ENCODE data around the gene CCNA2.

CCNA2 gene

DNA sequence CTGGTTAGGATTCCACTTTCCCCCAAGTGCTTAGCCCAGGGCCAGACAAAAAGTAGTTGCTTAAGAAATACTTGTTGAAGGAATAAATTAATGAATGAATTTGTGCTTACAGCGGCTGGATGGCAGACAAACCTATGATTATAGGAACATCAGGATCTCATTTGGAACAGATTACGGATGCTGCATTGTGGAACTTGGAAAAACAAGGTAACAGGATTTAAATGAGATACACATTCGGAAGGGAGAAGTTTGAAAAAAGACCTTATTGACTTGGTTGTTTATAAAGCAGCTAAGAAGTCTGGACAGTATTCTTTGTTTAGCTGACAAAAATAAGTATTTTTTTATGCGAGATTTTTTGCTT, 22.0 kb downstream of the CCNA2 start:
- no peak for DNase-seq (ENCODE audit: low spot score)

DNA sequence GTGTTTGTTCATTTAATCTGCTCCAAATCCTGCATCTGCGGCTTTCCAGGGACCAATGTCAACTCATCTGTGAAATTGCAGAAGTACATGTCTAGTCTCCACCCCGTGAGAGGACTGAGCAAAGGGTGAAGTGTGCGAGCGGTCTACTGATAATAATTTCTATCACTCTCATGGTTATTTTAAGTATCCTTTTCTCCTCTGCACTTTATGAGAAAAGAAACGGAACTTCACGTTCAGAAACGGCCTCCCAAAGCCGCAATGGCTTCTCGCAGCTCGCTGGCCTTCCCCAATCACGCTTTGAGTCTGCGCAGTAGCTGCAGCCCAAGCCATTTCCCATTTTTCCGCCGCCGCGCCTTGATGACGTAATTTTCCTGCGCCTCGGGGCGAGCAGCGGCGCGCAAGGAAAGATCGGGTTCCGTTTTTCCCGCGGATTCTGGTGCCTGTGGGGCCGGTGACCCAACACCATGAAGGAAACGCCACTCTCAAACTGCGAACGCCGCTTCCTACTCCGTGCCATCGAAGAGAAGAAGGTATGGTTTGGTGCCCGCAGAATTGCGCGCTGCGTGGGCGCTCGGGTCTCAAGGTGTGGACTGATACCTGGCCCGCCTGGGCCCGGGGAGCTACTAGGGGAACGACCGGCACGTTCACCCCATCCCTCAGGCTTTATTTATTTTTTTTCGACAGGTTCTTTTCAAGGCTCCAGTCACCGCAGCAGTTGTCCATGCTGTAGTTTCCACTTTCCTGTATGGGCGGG, 22.5 kb downstream of the CCNA2 start, which contains the start of gene EXOSC9:
Gene EXOSC9 (plus strand): TSS at position 363 of the 754 bp plus-strand sequence. CDS start 102 bp downstream, at position 465.
- DNase-seq (ENCODE audit: low spot score): peak; percentile 95

GRCh38 chr4:121800638-121800960, 23.1 kb downstream of the CCNA2 start:
- DNase-seq (ENCODE audit: low spot score): no peak

DNA sequence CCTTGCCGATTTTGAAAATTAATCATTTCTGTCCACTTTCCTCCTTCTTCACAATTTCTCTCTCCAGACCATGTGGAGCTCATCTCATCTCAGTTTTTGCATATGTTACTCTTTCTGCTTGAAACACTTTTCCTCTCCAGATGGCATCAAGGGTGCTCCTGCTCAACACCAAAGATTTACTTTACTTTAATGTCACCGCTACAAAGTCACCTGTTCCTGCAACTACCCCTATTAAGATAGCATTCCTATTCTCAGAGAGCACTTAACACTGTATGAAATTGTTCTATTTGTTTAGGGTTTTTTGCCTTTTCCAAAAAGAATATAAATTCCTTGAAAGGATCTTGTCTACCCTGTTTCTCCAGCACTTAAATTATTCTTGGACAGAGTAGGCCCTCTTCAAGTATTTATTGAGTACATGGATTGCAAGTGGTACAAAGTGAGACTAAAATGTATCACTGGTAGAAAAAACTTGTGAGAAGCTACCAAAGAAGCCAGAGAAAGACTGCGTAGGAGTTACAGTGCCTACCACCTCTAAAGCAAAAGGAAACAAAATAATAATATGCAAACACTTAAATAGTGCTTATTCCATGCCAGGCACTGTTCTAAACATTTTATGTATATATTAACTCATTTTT, 23.7 kb downstream of the CCNA2 start:
- DNase-seq (ENCODE audit: low spot score): no peak

GRCh38 chr4:121799208-121799823, 24.4 kb downstream of the CCNA2 start:
- no peak for DNase-seq (ENCODE audit: low spot score)

DNA sequence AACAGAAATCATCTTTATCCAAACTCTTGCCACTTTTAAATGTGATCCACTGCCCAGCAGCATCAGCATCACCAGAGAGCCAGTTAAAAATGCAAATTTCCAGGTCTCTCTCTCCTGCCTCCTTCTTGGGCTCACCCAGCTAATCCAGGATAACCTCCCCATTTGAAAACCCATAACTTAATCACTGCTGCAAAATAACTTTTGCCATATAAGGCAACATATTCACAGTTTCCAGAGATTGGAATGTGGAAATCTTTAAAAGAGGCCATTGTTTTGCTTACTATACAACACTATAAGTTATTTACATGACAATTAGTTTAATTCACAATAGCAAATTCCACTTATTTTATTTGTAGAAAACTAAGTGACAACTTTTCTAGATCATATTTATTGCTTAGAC, 27.4 kb downstream of the CCNA2 start:
- no peak for DNase-seq (ENCODE audit: low spot score)

GRCh38 chr4:121794505-121795188, 29.0 kb downstream of the CCNA2 start:
- DNase-seq (ENCODE audit: low spot score): no peak

DNA sequence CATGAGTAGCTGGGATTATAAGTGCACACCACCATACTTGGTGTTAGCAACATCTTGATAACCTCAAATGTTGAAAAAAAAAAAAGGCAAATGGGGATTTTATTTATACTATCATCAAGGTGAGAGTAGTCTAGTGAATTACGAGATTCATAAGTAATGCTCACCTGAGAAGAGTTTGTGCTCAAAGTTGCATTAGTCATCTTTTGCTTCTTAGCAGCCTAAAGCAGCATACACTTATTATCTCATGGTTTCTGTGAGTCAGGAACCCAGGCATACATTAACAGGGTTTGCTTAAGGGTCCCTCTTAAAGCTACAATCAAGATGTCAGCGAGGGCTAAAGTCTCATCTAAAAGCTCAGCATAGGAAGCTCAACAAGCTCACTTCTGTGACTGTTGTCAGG, 30.7 kb downstream of the CCNA2 start:
- DNase-seq (ENCODE audit: low spot score): no peak

- no peak for DNase-seq (ENCODE audit: low spot score)
Observed at GRCh38 chr4:121791481-121791880, 32.2 kb downstream of the CCNA2 start.

- no peak for DNase-seq (ENCODE audit: low spot score)
Observed at GRCh38 chr4:121790976-121791375, 32.7 kb downstream of the CCNA2 start.

GRCh38 chr4:121789960-121790829, 33.5 kb downstream of the CCNA2 start:
- no peak for DNase-seq (ENCODE audit: low spot score)

GRCh38 chr4:121789455-121789854, 34.2 kb downstream of the CCNA2 start:
- DNase-seq (ENCODE audit: low spot score): no peak

DNA sequence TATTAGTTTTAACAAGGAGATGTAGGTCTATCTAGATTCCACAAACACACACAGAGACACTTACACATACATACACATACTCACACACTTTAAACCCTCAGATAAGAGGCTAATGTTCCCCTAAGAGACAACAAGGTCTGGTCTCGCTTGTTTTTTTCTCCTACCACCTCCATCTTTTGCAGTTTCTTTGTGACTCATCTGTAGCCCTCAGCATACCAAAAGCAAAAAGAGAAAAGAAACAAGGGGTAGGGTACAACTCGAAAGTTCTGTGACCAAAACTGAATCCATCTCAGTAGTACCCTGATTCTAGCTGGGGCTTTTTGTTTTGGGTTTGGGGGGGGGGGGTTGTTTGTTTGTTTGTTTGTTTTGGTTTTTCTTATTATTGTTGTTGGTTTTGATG, 34.8 kb downstream of the CCNA2 start:
- DNase-seq (ENCODE audit: low spot score): no peak

DNA sequence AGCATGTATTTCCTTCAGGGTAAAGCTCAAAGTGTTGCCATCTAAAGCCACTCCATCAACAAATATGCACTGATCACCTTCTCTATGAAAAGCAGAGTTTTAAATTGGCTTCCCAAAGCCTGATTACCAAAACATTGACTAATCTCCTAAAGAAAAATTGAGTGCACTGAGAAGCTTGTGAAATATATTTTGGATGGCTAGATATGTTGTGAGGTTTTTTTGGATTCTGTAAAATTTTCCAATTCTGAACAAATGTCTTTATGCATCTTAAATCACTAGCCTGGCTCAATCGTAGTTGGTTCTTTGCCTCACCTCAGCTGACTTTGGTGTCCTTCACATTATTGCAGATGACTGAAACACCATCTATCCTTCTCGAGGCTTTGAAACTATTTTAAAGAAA, 37.5 kb downstream of the CCNA2 start:
- no peak for DNase-seq (ENCODE audit: low spot score)

DNA sequence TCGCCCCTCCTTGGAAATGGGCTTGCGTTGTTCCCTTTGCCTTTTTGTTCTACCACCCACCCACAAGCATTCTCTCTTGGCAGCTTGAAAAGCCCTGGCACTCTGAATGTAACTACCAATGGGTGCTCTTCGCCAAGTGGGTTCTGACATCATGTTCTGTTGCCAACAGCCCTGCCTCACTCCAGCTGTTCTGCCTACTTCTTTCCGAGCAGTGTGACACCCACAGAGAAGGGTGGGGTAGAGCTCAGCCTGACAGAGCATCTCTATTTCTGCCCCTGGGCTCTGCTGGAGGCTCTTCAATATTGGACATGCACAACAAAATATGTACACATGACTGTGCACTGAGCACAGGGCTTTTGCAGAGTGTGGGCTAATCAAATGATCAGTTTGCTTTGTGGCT, 38.2 kb downstream of the CCNA2 start:
- no peak for DNase-seq (ENCODE audit: low spot score)

- no peak for DNase-seq (ENCODE audit: low spot score)
Observed at GRCh38 chr4:121784975-121785374, 38.7 kb downstream of the CCNA2 start.

- no peak for DNase-seq (ENCODE audit: low spot score)
Observed at GRCh38 chr4:121784401-121784800, 39.3 kb downstream of the CCNA2 start.

GRCh38 chr4:121783210-121783609, 40.5 kb downstream of the CCNA2 start:
- DNase-seq (ENCODE audit: low spot score): no peak

DNA sequence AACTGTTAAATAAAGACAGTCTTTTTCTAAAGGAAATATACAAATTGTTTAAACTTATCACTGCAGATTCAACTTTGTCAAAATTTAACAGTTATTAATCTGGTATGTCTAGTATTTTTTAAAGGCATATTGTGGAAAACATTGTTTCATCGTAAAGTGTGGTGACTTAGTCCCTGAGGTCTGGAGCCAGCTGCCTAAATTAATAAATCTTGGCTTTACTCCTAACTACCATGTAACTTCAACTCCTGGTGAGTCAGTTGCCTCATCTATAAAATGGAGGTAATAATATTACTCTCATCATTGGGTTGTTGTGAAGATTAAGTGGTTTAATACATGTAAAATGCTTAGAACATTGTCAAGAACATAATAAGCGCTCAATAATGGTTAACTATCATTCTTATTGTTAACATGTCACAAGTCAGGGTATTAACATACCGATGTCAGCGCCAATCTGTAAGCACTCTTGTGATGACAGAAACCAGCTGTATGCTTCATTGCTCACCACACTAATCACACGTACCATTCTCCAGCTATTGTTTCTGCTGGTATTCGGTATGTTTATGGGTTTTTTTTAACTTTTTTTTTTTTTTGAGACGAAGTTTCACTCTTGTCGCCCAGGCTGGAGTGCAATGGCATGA, 44.6 kb downstream of the CCNA2 start:
- no peak for DNase-seq (ENCODE audit: low spot score)

DNA sequence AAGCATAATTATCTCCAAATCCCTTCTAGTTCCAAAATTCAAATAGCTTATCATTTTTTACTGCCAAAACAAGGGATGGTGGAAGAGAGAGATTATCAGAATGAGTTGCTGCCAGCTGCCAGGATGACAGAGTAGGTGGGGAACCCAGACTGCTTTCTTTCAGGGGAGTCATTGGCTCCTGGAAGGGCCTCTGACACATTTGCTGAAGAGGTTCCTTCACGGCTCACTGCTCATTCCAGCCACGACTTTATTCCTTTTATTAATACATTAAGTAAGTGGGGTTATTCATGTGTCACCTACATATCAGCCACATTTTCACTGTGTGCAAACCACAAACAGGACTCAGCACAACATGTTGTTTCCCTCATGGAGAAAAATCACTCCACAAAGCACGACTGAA, 46.1 kb downstream of the CCNA2 start:
- no peak for DNase-seq (ENCODE audit: low spot score)

DNA sequence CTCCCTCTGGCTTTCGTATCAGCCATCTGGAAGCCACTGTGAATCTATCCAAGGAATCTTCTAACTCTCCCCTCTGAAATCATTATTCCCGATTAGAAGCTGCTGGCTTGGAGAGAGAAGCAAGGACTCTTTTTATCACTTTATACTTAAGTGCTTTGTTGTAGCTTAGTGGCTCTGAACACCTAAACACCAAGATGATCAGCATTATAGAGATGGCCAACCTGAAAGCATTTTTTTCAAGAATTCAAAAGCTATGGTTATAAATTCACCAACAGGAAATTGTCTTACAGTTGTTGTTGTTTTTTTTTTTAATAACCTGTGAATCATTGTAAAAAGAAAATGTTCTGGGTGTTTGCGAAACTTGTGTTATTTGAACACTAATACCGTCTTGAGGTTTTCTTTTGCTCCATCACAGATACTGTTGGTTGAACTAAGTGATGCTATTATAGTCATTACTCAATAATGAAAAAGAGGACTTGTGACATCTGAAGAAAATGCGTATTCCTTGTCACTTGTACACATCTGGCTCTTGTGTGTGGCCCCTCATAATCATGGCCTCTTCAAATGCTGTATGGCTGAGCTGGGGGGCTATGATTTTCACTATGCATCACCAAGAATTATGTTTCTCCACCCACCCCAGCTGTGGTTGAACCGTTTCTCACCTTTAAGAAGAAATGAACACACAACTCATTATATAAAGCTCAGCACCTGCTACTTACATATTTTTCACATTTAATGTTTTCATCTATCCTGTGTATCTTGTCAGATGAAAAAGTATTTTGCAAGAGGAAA, 46.9 kb downstream of the CCNA2 start:
- no peak for DNase-seq (ENCODE audit: low spot score)
